Brain pericyte (primary cell): ENCODE measurements around the gene VPS13C.

Source experiments
- DNase-seq: peaks from one replicate; pipeline ENCODE4 v3.0.0-alpha.2; 2012; ENCODE audit warnings: low read depth, low spot score

The VPS13C gene

GRCh38 chr15:61820212-61820611 is 240.0 kb downstream of the VPS13C start:
- no peak for DNase-seq

GRCh38 chr15:61819386-61819785 is 240.9 kb downstream of the VPS13C start:
- DNase-seq = no peak

- no peak for DNase-seq
Observed at GRCh38 chr15:61818801-61819200, 241.4 kb downstream of the VPS13C start.

GRCh38 chr15:61816856-61817255 is 243.4 kb downstream of the VPS13C start:
- DNase-seq = no peak

GRCh38 chr15:61815356-61816083 is 244.7 kb downstream of the VPS13C start:
- DNase-seq = no peak

DNA sequence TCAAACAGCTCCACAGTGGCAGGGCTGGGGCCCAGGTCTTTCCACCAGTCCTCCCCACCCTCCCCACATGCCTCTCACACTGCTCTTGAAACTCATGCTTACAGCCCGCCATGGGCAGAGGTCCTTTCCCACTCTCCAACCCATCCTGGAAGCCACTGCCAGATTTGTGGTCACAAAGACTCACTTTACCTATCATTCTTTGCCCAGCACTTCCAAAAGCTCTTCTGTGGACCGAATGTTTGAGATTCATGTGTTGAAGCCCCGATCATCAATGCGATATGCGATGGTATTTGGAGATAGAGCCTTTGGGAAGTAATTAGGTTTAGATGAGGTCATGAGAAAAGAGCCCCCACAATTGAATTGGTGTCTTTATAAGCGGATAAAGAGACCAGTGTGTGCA is 247.8 kb downstream of the VPS13C start:
- no peak for DNase-seq

GRCh38 chr15:61811952-61812351 is 248.3 kb downstream of the VPS13C start:
- DNase-seq = no peak

GRCh38 chr15:61809216-61809615 is 251.0 kb downstream of the VPS13C start:
- no peak for DNase-seq

- no peak for DNase-seq
Observed at GRCh38 chr15:61807281-61807929, 252.8 kb downstream of the VPS13C start.
